ENCODE results near the gene SULT1C2. TPM values are rescaled to one million over a fixed set of nuclear protein-coding genes. Genes with fewer than 3 reads are reported as not detected.
A peak's percentile ranks its signal among the peaks of the same experiment; 100 is the strongest.

Gene SULT1C2
- total and polyA plus RNA-seq, 2 of the 13 experiments (the other 11 are each of a cell fraction or from before 2014, with no cell fraction given): 4.0 to 6.2 TPM

GRCh38 chr2:108288534-108289106 lies at the start of gene SULT1C2 (continued):
- TF ChIP-seq TFDP1 (CRISPR knock-in tag; IDR thresholded peaks at IDR 0.05; ENCODE audit: borderline replicate concordance) (peak; percentile 61; the same call in 1 of the 2 replicates), NFRKB (IDR thresholded peaks at IDR 0.05) (no peak), ZFY (CRISPR knock-in tag; IDR thresholded peaks at IDR 0.05) (peak; percentile 53; the same call in 1 of the 2 replicates), ZNF644 (CRISPR knock-in tag; IDR thresholded peaks at IDR 0.05; ENCODE audit: low read depth) (peak; percentile 70; the same call in 1 of the 2 replicates), ERF (CRISPR knock-in tag; IDR thresholded peaks at IDR 0.05) (peak; percentile 63; the same call in 1 of the 2 replicates), NFYB (CRISPR knock-in tag; IDR thresholded peaks at IDR 0.05) (peak; percentile 38), ZNF510 (CRISPR knock-in tag; IDR thresholded peaks at IDR 0.05; ENCODE audit: low read depth) (no peak), POLR2G (IDR thresholded peaks at IDR 0.05; ENCODE audit: low read depth, low read length) (0 out of 2 replicates have a peak, but pooled peaks have one; percentile 26), GPBP1L1 (CRISPR knock-in tag; IDR thresholded peaks at IDR 0.05) (no peak), GATAD1 (CRISPR knock-in tag; IDR thresholded peaks at IDR 0.05) (peak; percentile 60), ZNF746 (CRISPR knock-in tag; IDR thresholded peaks at IDR 0.05) (0 out of 2 replicates have a peak, but pooled peaks have one; percentile 57), ZNF646 (CRISPR knock-in tag; IDR thresholded peaks at IDR 0.05) (no peak), FOSL2 (CRISPR knock-in tag; IDR thresholded peaks at IDR 0.05) (peak; percentile 41; the same call in 1 of the 2 replicates), SP5 (CRISPR knock-in tag; IDR thresholded peaks at IDR 0.05; ENCODE audit: borderline replicate concordance, low read depth) (peak; percentile 67; the same call in 1 of the 2 replicates), TP53 (CRISPR knock-in tag; conservative IDR thresholded peaks at IDR 0.05) (no peak), DPF2 (CRISPR knock-in tag; IDR thresholded peaks at IDR 0.05; ENCODE audit: borderline replicate concordance, low read depth) (0 out of 2 replicates have a peak, but pooled peaks have one; percentile 23), IRF2 (CRISPR knock-in tag; IDR thresholded peaks at IDR 0.05) (peak; percentile 52; the same call in 1 of the 2 replicates), PHF20 (CRISPR knock-in tag; IDR thresholded peaks at IDR 0.05) (peak; percentile 42; the same call in 1 of the 2 replicates), ZBTB38 (CRISPR knock-in tag; IDR thresholded peaks at IDR 0.05) (peak; percentile 41; the same call in 1 of the 2 replicates), ZFP91 (CRISPR knock-in tag; IDR thresholded peaks at IDR 0.05; ENCODE audit: borderline replicate concordance) (0 out of 2 replicates have a peak, but pooled peaks have one; percentile 35)
